A172 (cell line): ENCODE data around the gene SLC22A15. TPM values are rescaled to one million over a fixed set of nuclear protein-coding genes. Genes with fewer than 3 reads are reported as not detected.
A peak's percentile ranks its signal among the peaks of the same experiment; 100 is the strongest.
"Not testable (repeated sequence)": the region's sequence is repeated elsewhere in the genome, so short reads cannot be mapped to it uniquely, and the experiment has no call there.

Source experiments
- DNase-seq: peaks from one replicate; pipeline ENCODE4 v3.0.0-alpha.2; 2015; ENCODE audit warnings: low spot score
- total RNA-seq: library from RNA; depleted of rRNA; stranded (reverse); fragments of >200 nt; shearing (Covaris generic); gene quantifications from 2 replicates; pipeline ENCODE4 v1.2.3, GENCODE V29; 2014

SLC22A15 gene
- total RNA-seq, 1 experiment from 2014 or later = 4.3 TPM

- no peak for DNase-seq
Measured at GRCh38 chr1:116031302-116031835, 55.1 kb downstream of the SLC22A15 start.

- DNase-seq = no peak
Measured at GRCh38 chr1:116033322-116033721, 57.0 kb downstream of the SLC22A15 start.

- DNase-seq = no peak
Measured at GRCh38 chr1:116036255-116036654, 59.9 kb downstream of the SLC22A15 start.

- DNase-seq = no peak
Measured at GRCh38 chr1:116038679-116039078, 62.4 kb downstream of the SLC22A15 start.

- no peak for DNase-seq
Measured at GRCh38 chr1:116044071-116044470, 67.8 kb downstream of the SLC22A15 start.

GRCh38 chr1:116046933-116047332 is 70.6 kb downstream of the SLC22A15 start:
- DNase-seq = not testable (repeated sequence)

GRCh38 chr1:116051896-116052295 is 75.6 kb downstream of the SLC22A15 start:
- not testable (repeated sequence) for DNase-seq

GRCh38 chr1:116062201-116062600 is 85.9 kb downstream of the SLC22A15 start:
- DNase-seq = no peak

GRCh38 chr1:116064616-116065015 is 88.3 kb downstream of the SLC22A15 start:
- DNase-seq = no peak

- peak; percentile 10 for DNase-seq
Measured at GRCh38 chr1:116066868-116067565, 90.7 kb downstream of the SLC22A15 start.

GRCh38 chr1:116067566-116067890 is 91.2 kb downstream of the SLC22A15 start:
- peak; percentile 44 for DNase-seq

- no peak for DNase-seq
Measured at GRCh38 chr1:116075575-116075974, 99.3 kb downstream of the SLC22A15 start.

- peak; percentile 18 for DNase-seq
Measured at GRCh38 chr1:116075990-116076389, 99.7 kb downstream of the SLC22A15 start.

- DNase-seq = peak; percentile 3
Measured at GRCh38 chr1:116076831-116077230, 100.5 kb downstream of the SLC22A15 start.

GRCh38 chr1:116078699-116079223 is 102.4 kb downstream of the SLC22A15 start:
- DNase-seq = no peak

- no peak for DNase-seq
Measured at GRCh38 chr1:116087628-116088027, 111.3 kb downstream of the SLC22A15 start.

- DNase-seq = no peak
Measured at GRCh38 chr1:116089870-116090269, 113.6 kb downstream of the SLC22A15 start.

- DNase-seq = no peak
Measured at GRCh38 chr1:116091083-116091482, 114.8 kb downstream of the SLC22A15 start.

- DNase-seq = no peak
Measured at GRCh38 chr1:116092752-116093489, 116.6 kb downstream of the SLC22A15 start.

- no peak for DNase-seq
Measured at GRCh38 chr1:116095027-116095426, 118.7 kb downstream of the SLC22A15 start.

GRCh38 chr1:116096013-116096618 is 119.8 kb downstream of the SLC22A15 start:
- no peak for DNase-seq

GRCh38 chr1:116097626-116098025 is 121.3 kb downstream of the SLC22A15 start:
- DNase-seq = no peak
